GM19351 (cell line): ENCODE measurements around the gene MSANTD2.
"Not testable (repeated sequence)": the region's sequence is repeated elsewhere in the genome, so short reads cannot be mapped to it uniquely, and the experiment has no call there.

ENCODE experiments used
- ATAC-seq: cut with Tn5 transposase; IDR thresholded peaks from one replicate; pipeline ENCODE4 v1.9.1; 2021; ENCODE audit warnings: mild to moderate bottlenecking, moderate library complexity; ENCODE audit not compliant: unreplicated experiment

MSANTD2 gene

DNA sequence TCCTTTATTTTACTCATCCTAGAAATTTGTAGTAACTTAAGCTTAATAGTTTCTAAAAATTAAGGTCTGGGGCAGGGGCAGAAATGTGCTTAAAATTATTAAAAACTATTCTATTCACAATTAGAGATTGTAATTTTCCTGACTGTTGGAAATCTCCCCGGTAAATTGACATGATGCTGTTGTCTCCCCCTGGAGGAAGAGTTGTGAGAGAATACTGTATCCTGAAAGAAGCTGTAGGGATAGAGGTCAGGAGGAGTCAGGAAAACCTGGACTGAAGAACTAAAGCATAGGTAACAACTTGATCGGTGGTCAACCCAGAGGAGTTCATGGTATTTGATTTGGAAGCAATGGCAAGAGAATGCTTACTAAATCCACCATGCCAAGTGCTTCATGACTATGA, 21.9 kb downstream of the MSANTD2 start:
- no peak for ATAC-seq

DNA sequence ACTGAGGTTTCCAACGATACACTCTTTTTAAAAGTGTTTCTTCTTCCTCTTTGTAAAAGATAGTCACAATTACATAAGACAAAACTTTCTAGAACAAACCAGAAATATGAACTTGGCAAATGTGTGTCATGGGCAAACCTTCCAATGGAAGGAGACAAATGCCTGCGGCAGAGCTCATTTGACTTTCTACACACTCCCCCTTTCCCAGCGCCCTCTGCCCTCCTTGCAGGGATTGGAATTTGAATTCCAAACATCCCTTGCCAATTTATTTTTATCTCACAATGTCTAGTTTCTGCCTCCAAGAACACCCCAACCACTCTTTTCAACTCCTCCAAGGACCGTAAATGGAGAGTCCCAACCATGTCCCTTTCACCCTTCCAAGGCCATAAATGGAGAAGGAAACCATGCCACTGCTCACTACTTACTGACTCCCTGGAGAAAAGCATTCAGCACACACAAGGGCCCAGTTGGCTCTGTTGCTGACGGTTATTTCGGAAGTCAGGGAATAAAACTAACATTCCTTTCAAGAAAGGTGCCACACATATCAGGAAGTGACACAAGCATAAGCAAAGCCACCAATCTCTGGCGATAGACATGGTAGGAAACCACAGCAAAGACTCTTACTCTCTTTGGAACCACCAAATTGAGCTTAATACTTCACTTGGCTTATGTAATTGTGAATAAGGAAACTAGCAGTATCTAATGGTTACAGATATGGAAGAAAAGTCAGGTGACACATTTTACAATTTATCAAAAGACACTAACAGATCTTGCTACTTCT, 23.2 kb downstream of the MSANTD2 start:
- ATAC-seq, result no peak

DNA sequence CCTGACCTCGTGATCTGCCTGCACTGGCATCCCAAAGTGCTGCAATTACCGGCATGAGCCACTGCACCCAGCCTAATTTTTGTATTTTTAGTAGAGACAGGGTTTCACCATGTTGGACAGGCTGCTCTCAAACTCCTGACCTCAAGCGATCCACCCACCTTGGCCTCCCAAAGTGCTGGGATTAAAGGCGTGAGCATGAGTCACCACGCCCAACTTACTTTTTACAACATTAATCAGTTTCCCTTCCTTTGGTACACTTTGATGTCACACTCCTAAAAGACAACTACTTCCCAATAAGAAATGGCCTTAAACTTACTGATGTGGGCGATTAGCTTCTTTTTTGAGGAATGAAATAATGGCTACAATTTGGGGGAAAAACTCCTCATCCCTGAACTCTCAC, 29.2 kb downstream of the MSANTD2 start:
- not testable (repeated sequence) for ATAC-seq

DNA sequence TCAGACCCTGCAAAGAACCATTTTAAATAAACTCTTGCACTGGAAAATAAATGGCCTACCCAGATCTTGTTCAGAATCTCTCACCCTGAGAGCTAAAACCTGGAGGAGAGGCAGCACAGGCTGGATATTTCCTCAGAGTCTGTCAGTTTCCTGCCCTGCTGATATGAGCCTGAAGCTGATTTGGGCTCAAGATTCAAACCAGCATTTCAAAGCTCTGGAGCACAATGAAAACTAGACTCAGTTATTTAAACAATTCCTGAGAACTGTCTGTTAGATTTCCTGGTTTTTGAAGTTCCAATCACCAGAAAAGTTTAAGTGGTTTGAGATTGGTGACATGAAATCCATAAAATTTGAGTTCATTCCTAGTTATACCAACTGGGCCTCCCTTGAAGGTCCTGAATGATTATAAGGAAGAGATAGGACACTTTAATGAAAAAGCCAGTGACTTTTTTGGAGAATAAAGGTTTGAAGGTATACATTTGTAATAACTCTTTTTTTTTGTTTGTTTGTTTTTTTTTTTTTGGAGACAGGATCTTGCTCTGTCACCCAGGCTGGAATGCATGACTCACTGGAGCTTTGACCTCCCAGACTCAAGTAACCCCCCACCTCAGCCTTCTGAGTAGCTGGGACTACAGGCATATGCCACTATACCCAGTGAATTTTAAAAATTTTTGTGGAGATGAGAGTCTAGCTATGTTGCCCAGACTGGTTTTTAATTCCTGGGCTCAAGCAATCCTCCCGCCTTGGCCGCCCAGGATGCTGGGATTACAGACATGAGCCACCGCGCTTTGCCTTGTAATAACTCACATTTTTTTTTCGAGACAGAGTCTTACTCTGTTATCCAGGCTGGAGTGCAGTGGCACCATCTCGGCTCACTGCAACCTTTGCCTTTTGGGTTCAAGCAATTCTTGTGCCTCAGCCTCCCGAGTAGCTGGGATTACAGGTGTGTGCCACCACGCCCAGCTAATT, 30.1 kb downstream of the MSANTD2 start:
- no peak for ATAC-seq

DNA sequence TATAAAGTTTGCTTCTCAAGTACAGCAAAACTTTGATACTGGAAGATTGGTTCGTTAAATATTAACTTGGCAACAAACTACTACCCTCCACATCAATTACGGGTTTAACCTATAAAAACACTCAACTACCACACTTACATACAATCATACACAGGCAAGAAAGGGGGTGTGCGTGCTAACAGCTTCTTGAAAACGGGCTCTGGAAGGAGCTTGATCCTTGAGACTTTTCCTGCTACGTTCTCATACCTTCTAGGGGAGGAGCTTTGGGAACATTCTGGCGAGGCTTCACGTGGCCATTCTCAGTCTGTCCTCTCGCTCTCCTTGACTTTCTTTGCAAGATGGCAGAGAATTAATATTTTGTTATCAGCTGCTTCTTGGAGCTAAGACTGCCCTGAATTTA, 31.3 kb downstream of the MSANTD2 start:
- ATAC-seq, result no peak

DNA sequence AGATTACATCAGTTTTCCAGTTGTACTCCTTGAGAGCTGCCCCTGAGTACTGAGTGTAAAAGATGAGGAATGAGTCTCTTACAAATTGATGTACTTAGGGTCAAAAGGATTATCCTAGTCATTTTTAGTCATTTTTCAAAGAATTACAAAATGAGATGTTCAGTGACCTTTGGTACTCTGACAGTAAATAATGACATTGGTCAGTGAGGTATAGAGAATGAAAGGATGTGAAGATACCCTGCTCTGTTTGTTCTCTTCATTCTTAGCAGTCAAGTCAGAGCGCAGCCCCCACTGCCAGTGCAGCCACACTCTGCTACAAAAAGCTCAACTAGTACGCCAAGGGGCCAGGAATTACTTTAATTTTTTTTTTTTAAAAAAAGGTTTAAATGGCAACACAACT, 34.0 kb downstream of the MSANTD2 start:
- ATAC-seq, result no peak

DNA sequence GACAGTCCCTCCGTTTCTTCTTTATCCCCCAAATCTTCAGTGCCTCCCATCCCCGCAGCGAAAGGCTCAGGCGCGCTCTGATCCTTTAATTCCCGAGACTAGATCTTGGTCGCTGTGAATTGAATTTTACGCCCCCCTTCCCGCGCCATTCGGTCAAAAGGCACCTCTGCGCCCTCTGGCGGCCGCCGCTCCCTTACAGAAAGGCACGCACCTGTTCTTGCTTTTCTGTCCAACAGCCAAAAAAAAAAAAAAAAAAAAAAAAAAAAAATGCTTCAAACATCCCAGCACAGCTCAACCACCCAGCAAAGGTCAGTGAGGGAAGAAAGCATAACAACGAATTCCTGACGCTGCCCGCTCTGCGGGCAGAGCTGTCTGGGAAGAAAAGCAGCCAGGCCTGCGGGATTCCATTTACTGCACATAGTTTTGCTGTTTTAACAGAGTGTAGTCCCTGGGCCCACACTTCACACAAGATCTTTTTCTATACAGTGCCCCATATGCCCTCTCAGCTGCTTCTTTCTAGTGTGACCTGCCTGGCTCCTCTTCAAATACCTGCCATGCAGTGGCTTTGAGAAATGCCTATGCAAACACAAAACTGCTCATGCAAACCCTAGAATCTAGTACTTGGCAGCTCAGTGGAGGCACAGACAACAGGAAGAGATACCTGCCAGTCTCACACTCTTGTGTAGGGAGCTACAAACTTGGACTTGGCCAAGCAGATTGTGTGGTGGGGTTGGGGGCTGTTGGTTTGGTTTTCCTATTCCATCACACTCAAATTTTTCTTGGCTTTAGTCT, 36.9 kb downstream of the MSANTD2 start:
- peak; percentile 30 for ATAC-seq

DNA sequence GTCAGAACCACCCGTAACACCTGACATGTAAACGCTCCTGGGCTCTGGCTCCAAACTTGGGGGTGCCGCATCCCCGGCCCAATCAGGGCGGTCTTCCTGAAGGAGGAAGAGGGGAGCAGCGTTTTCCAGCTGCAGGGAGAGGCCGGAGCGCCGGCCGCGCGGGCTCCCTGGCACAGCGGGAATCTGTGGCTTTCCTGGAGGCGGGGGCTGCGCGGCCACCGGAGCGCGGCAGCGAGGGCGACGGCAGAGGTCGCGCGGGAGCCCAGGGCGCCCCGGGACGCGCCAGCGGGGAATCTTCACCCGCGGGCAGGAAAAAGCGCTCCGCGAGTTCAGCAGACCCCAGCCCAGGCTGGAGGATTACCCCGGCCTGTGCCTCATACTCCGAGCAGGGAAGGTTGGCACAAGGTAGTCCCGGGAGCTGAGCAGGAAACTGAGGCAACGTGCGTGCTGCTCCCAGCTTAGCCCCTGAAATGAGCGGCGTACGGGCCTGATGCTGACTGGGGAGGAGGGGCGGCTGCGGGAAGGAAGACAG, 37.5 kb downstream of the MSANTD2 start:
- ATAC-seq, result peak; percentile 6

DNA sequence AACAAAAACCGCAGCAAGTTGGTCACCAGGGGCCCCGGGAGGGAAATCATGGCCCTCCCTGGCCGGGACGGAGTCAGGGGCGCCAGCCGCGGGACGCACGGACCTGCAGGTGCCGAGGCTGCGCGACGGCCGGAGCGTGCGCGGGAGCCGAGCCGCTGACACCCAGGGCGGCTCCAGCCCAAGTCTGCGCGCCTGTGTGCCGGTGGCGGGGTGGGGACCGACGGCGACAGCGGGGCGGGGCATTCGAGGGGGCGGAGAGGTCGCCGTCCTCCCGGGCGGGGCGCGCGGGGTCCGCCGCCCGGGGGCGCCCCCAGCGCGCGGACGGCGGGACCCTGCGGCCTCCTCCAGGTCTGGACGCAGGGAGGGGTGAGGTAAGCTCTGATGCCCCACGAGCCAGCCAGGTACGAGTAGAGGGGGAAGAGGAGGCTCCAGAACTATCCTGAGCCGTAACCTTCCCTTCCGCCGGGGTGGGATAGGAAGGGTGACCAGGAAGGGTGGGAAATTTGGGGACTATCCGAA, 38.0 kb downstream of the MSANTD2 start, which contains the start of gene ESAM:
Gene ESAM (minus strand): TSS at position 186 of the 519 bp plus-strand sequence. CDS start 136 bp downstream, at position 50.
- ATAC-seq, result peak; percentile 58

DNA sequence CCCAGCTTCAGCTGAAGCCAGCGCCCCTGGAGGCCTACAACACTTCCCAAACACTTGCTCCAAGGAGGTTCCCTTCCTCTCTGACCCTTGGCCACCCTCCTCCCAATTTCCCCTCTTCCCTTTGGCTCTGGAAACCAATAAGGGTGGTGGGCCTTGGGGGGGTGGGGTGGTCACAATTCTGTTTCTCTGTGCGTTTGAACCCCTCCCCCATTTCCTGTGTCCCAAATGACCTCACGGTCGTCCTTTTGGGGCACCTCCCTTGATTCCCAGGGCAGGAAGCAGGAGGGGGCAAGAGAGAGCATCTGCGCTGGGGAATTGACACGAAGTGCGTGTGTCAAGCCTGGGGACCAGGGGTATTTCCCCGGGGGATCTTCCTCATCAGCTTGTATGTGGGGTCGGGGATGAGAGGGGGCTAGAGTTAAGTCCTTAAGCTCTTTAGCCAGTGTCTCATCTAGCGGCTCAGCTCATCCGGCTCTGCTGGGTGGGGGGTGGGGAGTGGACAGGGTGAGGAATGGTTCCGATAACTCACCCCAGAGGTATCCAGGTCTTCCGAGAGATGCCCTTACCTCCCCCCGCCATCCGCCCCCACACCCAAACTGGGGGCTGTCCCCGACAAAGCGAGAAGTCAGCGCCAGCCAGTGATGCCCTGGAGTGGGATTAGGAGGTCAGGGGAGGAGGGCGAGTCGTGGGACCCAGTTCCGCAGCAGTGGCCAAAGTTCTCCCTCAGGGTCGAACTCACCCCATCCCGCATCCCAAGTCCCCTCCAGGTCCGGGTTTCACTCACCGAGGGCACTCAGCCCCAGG, 38.7 kb downstream of the MSANTD2 start:
- ATAC-seq, result no peak

DNA sequence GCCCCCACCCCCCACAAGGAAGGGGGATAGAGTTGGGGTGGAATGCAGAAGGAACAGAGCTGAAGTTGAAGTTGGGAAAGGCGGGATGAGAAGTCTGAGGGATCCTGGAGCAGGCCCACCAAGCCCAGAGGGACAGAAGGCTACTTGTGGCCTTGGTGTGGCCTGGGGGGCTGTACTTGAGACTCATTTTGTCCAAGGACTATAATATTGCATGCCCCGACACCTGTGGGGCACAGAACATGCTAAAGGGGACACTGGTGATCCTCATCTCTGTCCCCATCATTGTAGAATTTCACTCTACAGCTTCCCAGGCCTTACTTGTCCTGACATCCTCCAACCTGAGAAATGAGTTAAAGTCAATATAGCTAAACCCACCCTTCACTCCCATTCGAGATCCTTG, 39.4 kb downstream of the MSANTD2 start:
- ATAC-seq, result no peak

DNA sequence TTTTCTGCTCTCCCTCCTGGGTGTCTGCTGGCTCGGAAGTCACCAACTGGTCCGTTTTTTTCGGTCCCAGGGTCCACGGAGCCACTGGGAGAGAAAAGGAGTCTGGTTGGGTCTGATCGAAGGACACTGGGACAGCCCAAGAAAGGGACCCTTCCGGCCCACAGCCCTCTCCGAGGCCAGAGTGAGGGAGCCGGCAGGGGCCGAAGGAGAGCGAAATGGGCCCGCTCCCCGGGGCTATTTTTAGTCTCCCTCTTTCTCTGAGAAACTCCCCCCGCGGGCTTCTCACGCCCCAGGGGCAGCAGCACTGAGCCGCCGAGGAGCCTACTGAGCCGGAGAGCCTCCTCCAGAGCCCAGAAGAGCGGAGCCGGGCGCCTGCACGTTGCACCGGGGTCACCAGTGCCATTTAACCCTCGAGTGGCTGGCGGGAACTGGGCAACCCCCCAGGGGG, 40.0 kb downstream of the MSANTD2 start:
- peak; percentile 26 for ATAC-seq

DNA sequence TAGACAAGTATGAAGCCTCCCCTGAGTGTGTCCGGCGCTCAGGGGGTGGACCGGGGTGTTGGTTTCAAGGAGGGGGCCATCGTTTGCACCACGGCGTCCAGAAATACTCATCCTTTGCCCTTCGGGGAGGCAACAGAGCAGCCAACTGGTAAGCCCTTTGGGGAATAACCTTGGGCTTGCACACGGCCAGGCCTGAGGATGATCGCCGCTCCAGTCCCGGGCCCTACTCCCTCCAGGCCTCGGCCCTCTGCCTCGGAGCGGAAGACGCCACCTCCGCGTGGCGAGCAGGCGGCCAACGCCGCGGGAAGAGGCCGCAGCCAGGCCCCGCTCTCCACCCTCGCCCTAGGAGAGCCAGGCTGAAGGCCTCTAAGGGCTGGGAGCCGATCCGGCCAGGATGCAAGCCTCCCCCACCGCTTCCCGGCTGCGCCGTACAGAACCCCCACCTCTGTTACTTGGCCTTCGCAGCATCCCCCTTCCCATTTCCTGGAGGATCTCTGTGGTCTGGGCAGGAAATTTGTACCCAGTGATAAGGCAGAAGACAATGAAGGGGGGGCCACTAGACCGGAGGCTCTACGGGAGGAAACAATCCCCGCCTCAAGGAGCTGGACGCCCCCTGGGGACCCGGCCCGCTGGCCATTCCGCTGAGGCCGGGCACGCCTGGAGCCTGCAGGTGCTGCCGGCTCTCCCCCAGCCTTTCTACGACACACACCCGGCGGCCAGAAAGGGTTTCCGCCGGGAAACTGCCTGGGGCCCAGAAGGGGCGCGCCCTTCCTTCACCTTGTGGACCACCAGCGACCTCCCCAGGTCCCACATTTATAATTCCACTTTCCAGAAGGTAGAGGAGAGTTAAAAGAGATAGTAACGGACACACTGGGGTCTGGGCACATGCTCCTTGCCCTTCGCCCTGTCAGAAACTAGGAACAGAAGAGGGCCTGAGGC, 40.7 kb downstream of the MSANTD2 start:
- no peak for ATAC-seq

DNA sequence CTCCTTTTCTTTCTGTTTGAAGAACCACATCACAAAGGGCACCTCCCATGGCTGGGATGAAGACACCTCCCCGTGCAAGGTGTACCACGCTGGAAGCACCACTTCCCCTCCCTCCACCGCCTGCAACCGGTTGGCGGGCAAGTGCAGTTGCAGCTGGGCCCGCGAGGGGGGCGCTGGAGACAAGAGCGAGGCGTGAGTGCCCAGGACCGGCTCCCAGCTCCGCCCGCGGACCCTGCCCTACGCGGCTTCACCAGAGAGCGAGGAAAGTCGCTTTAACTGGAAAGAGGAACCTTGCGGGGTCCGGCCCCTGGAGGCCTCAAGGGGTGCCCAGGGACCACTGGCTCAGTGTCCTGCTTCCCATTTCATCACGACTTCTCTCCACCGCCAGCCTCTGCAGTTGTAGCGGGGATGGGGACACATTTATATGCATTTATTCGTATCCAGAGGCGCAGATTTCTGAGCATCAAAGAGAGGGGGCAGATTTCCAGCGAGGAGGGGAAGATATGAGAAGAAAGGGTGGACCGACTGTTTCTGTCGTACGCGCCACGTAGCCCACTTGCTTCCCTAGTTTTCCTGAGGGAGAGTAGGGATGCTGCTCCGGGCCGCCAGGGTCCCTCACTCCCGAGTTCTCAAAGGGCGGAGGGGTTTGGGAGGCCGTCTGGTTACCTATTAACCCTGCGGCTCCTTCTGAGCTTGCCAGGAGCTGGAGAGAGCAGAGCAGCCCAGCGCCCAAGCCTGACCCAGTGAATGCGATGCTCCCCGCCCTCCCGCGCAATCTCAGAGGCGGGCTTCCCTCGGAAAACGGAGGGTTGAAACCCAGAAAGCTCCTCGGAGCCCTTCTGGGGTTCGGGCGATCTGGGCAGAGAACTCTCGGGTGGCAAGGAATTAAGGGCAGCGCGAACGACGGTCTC, 41.6 kb downstream of the MSANTD2 start:
- peak; percentile 59 for ATAC-seq

DNA sequence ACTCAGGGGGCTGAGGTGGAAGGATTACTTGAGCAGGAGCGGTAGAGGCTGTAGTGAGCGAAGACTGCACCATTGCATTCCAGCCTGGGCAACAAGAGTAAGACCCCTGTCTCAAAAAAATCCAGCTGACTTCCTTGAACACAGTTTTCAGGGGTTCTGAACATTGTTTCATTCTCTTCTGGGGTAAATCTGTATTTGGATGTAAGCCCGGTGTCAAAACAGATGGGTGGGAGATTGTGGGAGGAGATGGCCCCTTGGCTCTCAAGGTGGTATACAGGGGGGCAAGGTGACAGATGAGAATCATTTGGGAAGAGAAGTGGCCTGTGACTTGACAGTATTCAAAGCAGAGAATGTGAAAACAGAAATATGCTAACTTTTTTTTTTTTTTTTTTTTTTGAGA, 42.9 kb downstream of the MSANTD2 start:
- ATAC-seq, result no peak

DNA sequence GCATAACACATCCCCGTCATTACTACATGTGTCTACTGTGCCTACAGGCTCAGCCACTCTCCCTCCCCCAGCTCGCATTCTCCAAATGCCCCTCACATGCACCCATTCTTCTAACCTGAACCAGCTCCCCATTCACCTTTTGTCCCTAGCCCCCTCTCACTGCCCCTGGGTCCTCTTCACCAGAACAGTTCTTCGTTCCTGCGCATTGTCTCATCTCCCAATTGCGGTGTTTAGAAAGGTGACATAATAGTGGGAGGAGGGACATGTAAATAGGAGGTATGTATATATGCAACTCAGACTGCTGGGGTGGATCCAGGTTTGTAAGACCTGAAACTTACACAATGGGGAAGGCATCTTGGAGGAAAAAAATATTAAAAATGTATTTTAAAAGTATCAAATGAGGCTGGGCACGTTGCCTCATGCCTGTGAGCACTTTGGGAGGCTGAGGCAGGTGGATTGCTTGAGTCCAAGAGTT, 43.4 kb downstream of the MSANTD2 start:
- ATAC-seq, result no peak

DNA sequence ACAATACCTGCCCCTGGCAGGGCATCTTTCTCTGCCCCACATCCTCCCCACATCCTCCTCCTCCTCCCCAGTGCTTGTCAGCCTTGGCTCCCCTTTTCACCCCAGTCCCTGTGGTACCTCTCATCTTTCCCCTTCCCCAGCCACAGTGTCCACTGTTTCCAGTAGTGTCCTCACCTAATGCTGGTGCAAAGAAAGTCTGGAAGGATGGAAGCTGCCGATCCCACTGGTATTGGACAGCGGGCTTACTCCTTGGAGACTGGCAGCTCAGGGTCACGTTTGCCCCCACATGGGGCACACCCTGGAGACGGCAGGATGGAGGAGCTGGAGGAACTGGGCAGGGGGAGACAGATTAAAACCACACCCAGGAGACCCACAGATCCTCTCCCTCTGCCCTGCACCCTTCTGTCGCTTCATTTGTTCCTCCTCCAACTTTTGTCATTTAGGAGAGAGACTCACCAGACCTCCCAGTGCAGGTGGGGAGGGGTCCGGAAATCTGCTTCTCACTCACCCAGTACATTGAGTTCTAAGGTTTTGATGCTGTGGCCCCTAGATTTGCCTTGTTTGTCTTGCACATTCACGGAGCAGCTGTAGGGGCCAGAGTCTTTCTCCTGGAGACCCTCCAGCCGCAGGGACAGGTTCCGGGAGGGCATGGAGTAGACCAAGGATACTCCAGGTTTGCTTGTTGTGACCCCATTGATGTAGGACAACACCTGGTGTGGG, 44.0 kb downstream of the MSANTD2 start:
- ATAC-seq, result no peak
